PC-9 (cell line): ENCODE data around the gene DNAI2. TPM values are rescaled to one million over a fixed set of nuclear protein-coding genes. Genes with fewer than 3 reads are reported as not detected.

Experiments
- BruUV-seq: library from RNA; stranded (reverse); fragments of 400-500 nt; replicated peaks from 2 replicates; lab custom pipeline; 2021; lab: Mats Ljungman, UMichigan
- CTCF ChIA-PET: fragments of 300-600 bp; sonication (Branson Sonifier 250); formaldehyde crosslinking; loops from one replicate; lab custom pipeline; 2022; ENCODE audit warnings: antibody characterized with exemption; lab: Charles Lee
- POLR2A ChIA-PET: fragments of 300-600 bp; sonication (Branson Sonifier 250); formaldehyde crosslinking; loops from one replicate; lab custom pipeline; 2022; ENCODE audit warnings: antibody characterized with exemption; ENCODE audit not compliant: unreplicated experiment; lab: Charles Lee
- DNase-seq, 2 experiments: peaks; one replicate each; pipeline versions ENCODE4 v3.0.0 to v3.0.0-alpha.2; 2015 to 2022; ENCODE audit warnings: mixed read lengths in 1 of 2
- H2AFZ ChIP-seq: fragments of 200-600 bp; sonication (generic); 2 replicates; pipeline ENCODE4 v1.8.1; 2017; ENCODE audit warnings: antibody characterized with exemption
- H3F3A ChIP-seq: fragments of 200-600 bp; sonication (generic); 2 replicates; pipeline ENCODE4 v1.8.1; 2017; ENCODE audit warnings: antibody characterized with exemption, mild to moderate bottlenecking, low read depth; ENCODE audit not compliant: insufficient read depth
- H3K27ac ChIP-seq: fragments of 200-600 bp; sonication (generic); 2 replicates; pipeline ENCODE4 v1.6.1; 2016; ENCODE audit warnings: mixed run types
- H3K27me3 ChIP-seq: fragments of 200-600 bp; sonication (generic); 2 replicates; pipeline ENCODE4 v1.6.1; 2016; ENCODE audit warnings: low read depth, mixed run types; ENCODE audit not compliant: insufficient read depth
- H3K36me3 ChIP-seq: fragments of 200-600 bp; sonication (generic); 2 replicates; pipeline ENCODE4 v1.6.1; 2016; ENCODE audit warnings: low read depth, mixed run types
- H3K4me1 ChIP-seq: fragments of 200-600 bp; sonication (generic); replicated peaks from 2 replicates; pipeline ENCODE4 v1.6.1; 2016; ENCODE audit warnings: mixed run types; ENCODE audit not compliant: insufficient read depth
- H3K4me2 ChIP-seq: fragments of 200-600 bp; sonication (generic); 2 replicates; pipeline ENCODE4 v1.6.1; 2017; ENCODE audit warnings: mixed run types
- H3K4me3 ChIP-seq: fragments of 200-600 bp; sonication (generic); 2 replicates; pipeline ENCODE4 v1.6.1; 2016; ENCODE audit warnings: mixed run types
- H3K79me2 ChIP-seq: fragments of 200-600 bp; sonication (generic); 2 replicates; pipeline ENCODE4 v1.6.1; 2017; ENCODE audit warnings: low read depth, mixed run types
- H3K9me2 ChIP-seq: fragments of 200-600 bp; sonication (generic); 2 replicates; pipeline ENCODE4 v1.8.1; 2017; ENCODE audit warnings: mild to moderate bottlenecking; ENCODE audit not compliant: insufficient read depth
- H3K9me3 ChIP-seq: fragments of 200-600 bp; sonication (generic); 2 replicates; pipeline ENCODE4 v1.8.1; 2016; ENCODE audit warnings: low read depth; ENCODE audit not compliant: insufficient read depth
- H4K20me1 ChIP-seq: fragments of 200-600 bp; sonication (generic); 2 replicates; pipeline ENCODE4 v1.8.1; 2017; ENCODE audit not compliant: insufficient read depth
- CTCF ChIP-seq: fragments of 200-600 bp; sonication (generic); conservative IDR thresholded peaks from 2 replicates; pipeline ENCODE4 v1.6.1; 2017; ENCODE audit warnings: mixed run types, antibody characterized with exemption, mild to moderate bottlenecking, moderate library complexity
- EZH2 ChIP-seq: fragments of 200-600 bp; sonication (generic); IDR thresholded peaks from 2 replicates; pipeline ENCODE4 v1.8.0; 2017; ENCODE audit warnings: antibody characterized with exemption, low read depth
- intact Hi-C: fragments of 100-400 bp; cut with micrococcal nuclease; formaldehyde crosslinking; loops from one replicate; pipeline ENCODE4 v1.10.0; 2022; ENCODE audit not compliant: unreplicated experiment
- total RNA-seq: library from RNA; stranded (reverse); gene quantifications from 2 replicates; pipeline ENCODE4 v1.2.3, GENCODE V29; 2021

DNAI2 gene
- total RNA-seq, 1 experiment from 2014 or later, result not detected

GRCh38 chr17:74325376-74325742 lies 51.3 kb downstream of the DNAI2 start:
- TF ChIP-seq CTCF (no peak), EZH2 (no peak)
- CTCF ChIA-PET, result no interaction called here
- H3K36me3 ChIP-seq, result no peaks in the 10 kb centered on the region
- no peak for DNase-seq
- BruUV-seq, result no TSS peak
- no peaks in the 10 kb centered on the region for H4K20me1 ChIP-seq
- H3K4me2 ChIP-seq, result peak overlapping the region; percentile 28; the same call in 1 of the 2 replicates
- H3K9me2 ChIP-seq, result no peaks in the 10 kb centered on the region
- no peak overlapping the region for H2AFZ ChIP-seq
- H3K4me1 ChIP-seq, result no peaks in the 10 kb centered on the region
- H3K27ac ChIP-seq, result no peak overlapping the region
- H3K27me3 ChIP-seq, result peaks cover 57% of the 10 kb centered on the region
- POLR2A ChIA-PET, result no interaction called here
- intact Hi-C loops, result no loop called here
- H3F3A ChIP-seq, result no peaks in the 10 kb centered on the region
- H3K79me2 ChIP-seq, result no peaks in the 10 kb centered on the region
- H3K4me3 ChIP-seq, result no peak overlapping the region
- no peaks in the 10 kb centered on the region for H3K9me3 ChIP-seq

GRCh38 chr17:74325743-74326379 lies 51.8 kb downstream of the DNAI2 start, which contains the start of gene KIF19:
KIF19 (plus strand) TSS chr17:74326226; CDS start chr17:74326350, 124 bp downstream.
- TF ChIP-seq EZH2, result no peak
- TF ChIP-seq CTCF, result no peak
- H3K9me3 ChIP-seq, result no peaks in the 10 kb centered on the region
- no peak within 1 kb of the TSS for H2AFZ ChIP-seq
- no peak for DNase-seq
- no peaks in the 10 kb centered on the region for H3K79me2 ChIP-seq
- no peaks in the 10 kb centered on the region for H4K20me1 ChIP-seq
- intact Hi-C loops, result no loop called here
- no peaks in the 10 kb centered on the region for H3K36me3 ChIP-seq
- no peak within 1 kb of the TSS for H3K27ac ChIP-seq
- H3K4me2 ChIP-seq, result peak within 1 kb of the TSS; percentile 28; the same call in 1 of the 2 replicates
- H3K4me3 ChIP-seq, result no peak within 1 kb of the TSS
- H3K9me2 ChIP-seq, result no peaks in the 10 kb centered on the region
- BruUV-seq, result no TSS peak
- ChIA-PET CTCF (no interaction called here), POLR2A (no interaction called here)
- peaks cover 57% of the 10 kb centered on the region for H3K27me3 ChIP-seq
- no peaks in the 10 kb centered on the region for H3K4me1 ChIP-seq
- H3F3A ChIP-seq, result no peaks in the 10 kb centered on the region

- no peak for TF ChIP-seq EZH2
- no peak for TF ChIP-seq CTCF
- BruUV-seq, result no TSS peak
These were observed 52.5 kb downstream of the DNAI2 start for GRCh38 chr17:74326506-74326905.

More at GRCh38 chr17:74326506-74326905, 52.5 kb downstream of the DNAI2 start:
- H3K9me2 ChIP-seq, result no peaks in the 10 kb centered on the region
- H3K27ac ChIP-seq, result no peak overlapping the region
- intact Hi-C loops, result no loop called here
- no peaks in the 10 kb centered on the region for H3K9me3 ChIP-seq
- H3K4me3 ChIP-seq, result no peak overlapping the region
- no peak overlapping the region for H2AFZ ChIP-seq
- no peak for DNase-seq
- no peaks in the 10 kb centered on the region for H3K79me2 ChIP-seq
- no peaks in the 10 kb centered on the region for H3K36me3 ChIP-seq
- peaks cover 56% of the 10 kb centered on the region for H3K27me3 ChIP-seq
- H3K4me2 ChIP-seq, result no peak overlapping the region
- H3F3A ChIP-seq, result no peaks in the 10 kb centered on the region
- no peaks in the 10 kb centered on the region for H4K20me1 ChIP-seq
- CTCF ChIA-PET, result no interaction called here
- POLR2A ChIA-PET, result no interaction called here
- H3K4me1 ChIP-seq, result no peaks in the 10 kb centered on the region
